Heart left ventricle (tissue), 13 donors: ENCODE data around the gene PTTG1IP.

Source experiments
- POLR2A ChIP-seq, 2 donors: fragments of 450-650 bp; IDR thresholded peaks; one replicate each; pipeline ENCODE4 v1.6.1; 2017; ENCODE audit warnings: antibody characterized with exemption in 2 of 2, mild to moderate bottlenecking in 2 of 2, moderate library complexity in 2 of 2
- TF ChIP-seq, protein P1 (sequence below), 12 donors: fragments of 200-600 bp; sonication (generic) in 4 of 12; IDR thresholded peaks; one replicate each; pipeline versions ENCODE4 v1.5.0 to v1.8.0; 2018 to 2022; ENCODE audit warnings: antibody characterized with exemption in 12 of 12, mild to moderate bottlenecking in 5 of 12
- donor health status: ischemic (EF 13 %, LVEDD 7.1; RV severe dilation, severe dysfunction).
- donor health status: DM: no; HTN: yes; CAD: no.
- donor health status: DM: no; HTN: no; CAD: no.
- donor health status: ischemic (EF 25% LVEDD 6.9; RV normal size, moderate dysfunction).
- donor health status: ischemic (EF 25% LVEDD 5.7; RV mildly dilated, moderate dysfunction).
- donor health status: ischemic (EF 35%, LVEDD 5.7; RV mildly dilated, moderate dysfunction).
- donor health status: nonischemic (EF 11% LVEDD 7.7; RV severe dilation, severe dysfunction).
- donor health status: DM: yes; HTN: yes; CAD: no.
- donor health status: PGD.
- donor health status: ischemic (EF 29% LVEDD 5.4; RV normal size, mild dysfunction).
- donor health status: nonischemic (EF 23%, LVEDD 6.1; RV moderate dilation, normal function).

DNA sequence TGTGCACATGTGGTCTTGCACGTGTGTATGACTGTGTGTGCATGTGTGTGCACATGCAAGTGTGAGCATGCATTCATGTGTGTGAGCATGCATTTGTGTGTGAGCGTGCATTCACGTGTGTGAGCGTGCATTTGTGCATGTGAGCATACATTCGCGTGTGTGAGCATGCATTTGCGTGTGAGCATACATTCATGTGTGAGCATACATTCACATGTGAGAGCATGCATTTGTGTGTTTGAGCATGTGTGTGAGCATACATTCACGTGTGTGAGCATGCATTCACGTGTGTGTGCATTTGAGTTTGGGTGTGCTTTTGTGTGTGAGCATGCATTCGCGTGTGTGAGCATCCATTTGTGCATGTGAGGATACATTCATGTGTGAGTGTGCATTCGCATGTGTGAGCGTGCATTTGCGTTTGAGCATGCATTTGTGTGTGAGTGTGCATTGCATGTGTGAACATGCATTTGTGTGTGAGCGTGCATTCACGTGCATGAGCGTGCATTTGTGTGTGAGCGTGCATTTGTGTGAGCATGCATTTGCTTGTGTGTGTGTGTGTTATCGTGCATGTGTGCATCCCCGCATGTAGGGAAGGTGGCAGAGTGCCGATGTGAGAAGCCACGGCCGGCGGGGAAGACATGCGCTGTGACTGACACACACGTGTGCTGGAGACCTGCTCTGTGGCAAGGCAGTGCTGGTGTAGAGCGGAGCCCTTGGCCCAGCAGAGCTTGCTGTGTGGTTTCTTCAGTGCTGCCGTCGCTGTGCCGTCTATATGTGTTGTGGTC, 29.0 kb upstream of the PTTG1IP start:
- TF ChIP-seq, protein P1, sequence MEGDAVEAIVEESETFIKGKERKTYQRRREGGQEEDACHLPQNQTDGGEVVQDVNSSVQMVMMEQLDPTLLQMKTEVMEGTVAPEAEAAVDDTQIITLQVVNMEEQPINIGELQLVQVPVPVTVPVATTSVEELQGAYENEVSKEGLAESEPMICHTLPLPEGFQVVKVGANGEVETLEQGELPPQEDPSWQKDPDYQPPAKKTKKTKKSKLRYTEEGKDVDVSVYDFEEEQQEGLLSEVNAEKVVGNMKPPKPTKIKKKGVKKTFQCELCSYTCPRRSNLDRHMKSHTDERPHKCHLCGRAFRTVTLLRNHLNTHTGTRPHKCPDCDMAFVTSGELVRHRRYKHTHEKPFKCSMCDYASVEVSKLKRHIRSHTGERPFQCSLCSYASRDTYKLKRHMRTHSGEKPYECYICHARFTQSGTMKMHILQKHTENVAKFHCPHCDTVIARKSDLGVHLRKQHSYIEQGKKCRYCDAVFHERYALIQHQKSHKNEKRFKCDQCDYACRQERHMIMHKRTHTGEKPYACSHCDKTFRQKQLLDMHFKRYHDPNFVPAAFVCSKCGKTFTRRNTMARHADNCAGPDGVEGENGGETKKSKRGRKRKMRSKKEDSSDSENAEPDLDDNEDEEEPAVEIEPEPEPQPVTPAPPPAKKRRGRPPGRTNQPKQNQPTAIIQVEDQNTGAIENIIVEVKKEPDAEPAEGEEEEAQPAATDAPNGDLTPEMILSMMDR (IDR thresholded peaks at IDR 0.05), result no peak
- TF ChIP-seq POLR2A (IDR thresholded peaks at IDR 0.05), result no peak
